Prostate gland (tissue), 2 donors: Measurements from ENCODE around the gene MTARC1.

ENCODE experiments used
- CTCF ChIP-seq, 4 experiments: fragments of 200-600 bp in 2 of 4; fragments of 450-650 bp in 2 of 4; sonication (generic) in 2 of 4; IDR thresholded peaks; 1 replicate in 3 of 4; 2 replicates in 1 of 4; pipeline ENCODE4 v1.5.1; 2016 to 2019; ENCODE audit warnings: antibody characterized with exemption in 4 of 4, mild to moderate bottlenecking in 2 of 4, moderate library complexity in 2 of 4
- POLR2A ChIP-seq: fragments of 450-650 bp; IDR thresholded peaks from one replicate; pipeline ENCODE4 v1.6.1; 2016; ENCODE audit warnings: antibody characterized with exemption, mild to moderate bottlenecking
- POLR2AphosphoS5 ChIP-seq: sonication (generic); formaldehyde crosslinking; IDR thresholded peaks from one replicate; pipeline ENCODE4 v1.6.1; 2017; ENCODE audit warnings: antibody characterized with exemption

- TF ChIP-seq CTCF (IDR thresholded peaks at IDR 0.05) (no peak), POLR2A (no peak), POLR2AphosphoS5 (no peak)
Measured at GRCh38 chr1:220804202-220804586, 17.5 kb downstream of the MTARC1 start.
